ENCODE measurements around the gene C3. TPM values are rescaled to one million over a fixed set of nuclear protein-coding genes. Genes with fewer than 3 reads are reported as not detected.
A peak's percentile ranks its signal among the peaks of the same experiment; 100 is the strongest.

C3 gene
- total RNA-seq, 6 donors from 2014 or later = 461 to 1,221 (median 854) TPM

DNA sequence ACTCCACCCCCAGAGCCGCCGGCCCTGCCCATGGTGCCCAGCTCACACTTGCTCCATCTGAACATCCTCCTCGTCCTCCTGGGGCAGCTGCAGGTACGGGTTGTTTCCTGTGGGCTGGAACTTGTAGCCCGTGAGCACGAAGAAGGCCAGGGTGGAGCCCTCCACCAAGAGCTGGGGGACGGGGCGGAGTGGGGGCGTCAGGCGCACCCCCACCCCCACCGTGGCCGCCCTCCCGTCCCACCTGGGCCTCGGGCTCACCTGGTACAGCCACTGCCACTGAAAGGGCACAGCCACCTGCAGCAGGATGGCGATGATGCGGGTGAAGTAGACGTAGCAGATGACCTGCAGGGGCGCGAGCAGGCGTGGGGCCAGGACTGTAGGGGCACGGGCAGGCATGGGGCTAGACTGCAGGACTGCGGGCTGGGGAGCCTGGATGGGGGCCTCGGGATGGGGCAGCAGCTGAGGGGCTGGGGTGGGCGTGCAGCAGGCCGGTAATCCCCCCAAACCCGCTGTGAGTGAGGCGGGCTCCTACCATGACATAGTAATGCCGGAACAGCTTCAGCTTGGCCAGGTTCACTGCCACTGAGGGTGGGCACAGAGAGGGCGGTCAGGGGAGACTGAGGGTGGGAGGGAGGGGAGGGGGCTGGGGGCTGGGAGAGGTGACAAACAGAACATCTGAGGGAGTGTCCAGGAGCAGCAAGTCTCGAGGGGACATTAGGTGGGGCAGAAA lies 10.7 kb upstream of the C3 start:
- DNase-seq = peak in 1 of 2 donors; percentile 82
- ATAC-seq (ENCODE audit: low FRiP score in 2 of 2) = no peak
- 94 to 95% methylated on average over 16 to 29 of the region's 30 CpGs for WGBS, 2 donors

GRCh38 chr19:6730153-6730804 lies 9.8 kb upstream of the C3 start:
- H3K27me3 ChIP-seq = no peaks in the 10 kb centered on the region
- peaks cover 15 to 32% (median 19%) of the 10 kb centered on the region in 4 donors for H3K4me1 ChIP-seq
- H3K4me3 ChIP-seq = peak overlapping the region in 3 of 4 donors; percentile 26 to 44 (median 42)
- ATAC-seq (ENCODE audit: low FRiP score in 2 of 2) (peak; percentile 87 to 91), DNase-seq (peak; percentile 97 to 98)
- TF ChIP-seq CTCF (IDR thresholded peaks at IDR 0.05) = no peak
- peak in 1 of 4 donors; percentile 39 for TF ChIP-seq EP300 (IDR thresholded peaks at IDR 0.05)
- peak in 2 of 4 donors; percentile 26 to 38 for TF ChIP-seq POLR2A (IDR thresholded peaks at IDR 0.05)
- TF ChIP-seq POLR2AphosphoS5 (IDR thresholded peaks at IDR 0.05) = peak in 1 of 2 donors; percentile 43
- 72 to 78% methylated on average over 23 to 24 of the region's 27 CpGs for WGBS, 2 donors
- no peaks in the 10 kb centered on the region for H3K9me3 ChIP-seq
- peaks cover 7 to 33% (median 25%) of the 10 kb centered on the region in 4 donors for H3K36me3 ChIP-seq
- H3K27ac ChIP-seq = peak overlapping the region; percentile 60 to 83 (median 76)

More for the DNA sequence above, 10.7 kb upstream of the C3 start:
- Histone ChIP-seq H3K4me3 (peak overlapping the region in 1 of 4 donors; percentile 42), H3K36me3 (peaks cover 7 to 33% (median 25%) of the 10 kb centered on the region in 4 donors), H3K27me3 (no peaks in the 10 kb centered on the region), H3K27ac (peak overlapping the region; percentile 60 to 83 (median 76)), H3K4me1 (peaks cover 22 to 41% (median 26%) of the 10 kb centered on the region in 4 donors), H3K9me3 (no peaks in the 10 kb centered on the region)
- TF ChIP-seq EP300 (IDR thresholded peaks at IDR 0.05) = no peak
- no peak for TF ChIP-seq CTCF (IDR thresholded peaks at IDR 0.05)
- TF ChIP-seq POLR2AphosphoS5 (IDR thresholded peaks at IDR 0.05) = no peak
- TF ChIP-seq POLR2A (IDR thresholded peaks at IDR 0.05) = no peak

GRCh38 chr19:6729573-6730152 lies 9.2 kb upstream of the C3 start:
- DNase-seq = peak in 1 of 2 donors; percentile 63
- ATAC-seq (ENCODE audit: low FRiP score in 2 of 2) = no peak
- no peaks in the 10 kb centered on the region for H3K9me3 ChIP-seq
- peak overlapping the region in 3 of 4 donors; percentile 26 to 44 (median 42) for H3K4me3 ChIP-seq
- 88 to 92% methylated on average over 19 to 23 of the region's 23 CpGs for WGBS, 2 donors
- peaks cover 7 to 33% (median 25%) of the 10 kb centered on the region in 4 donors for H3K36me3 ChIP-seq
- peaks cover 13 to 30% (median 18%) of the 10 kb centered on the region in 4 donors for H3K4me1 ChIP-seq
- H3K27ac ChIP-seq = peak overlapping the region; percentile 60 to 83 (median 76)
- no peaks in the 10 kb centered on the region for H3K27me3 ChIP-seq
- no peak for TF ChIP-seq POLR2AphosphoS5 (IDR thresholded peaks at IDR 0.05)
- no peak for TF ChIP-seq POLR2A (IDR thresholded peaks at IDR 0.05)
- TF ChIP-seq CTCF (IDR thresholded peaks at IDR 0.05) = no peak
- TF ChIP-seq EP300 (IDR thresholded peaks at IDR 0.05) = no peak

GRCh38 chr19:6728346-6728745 lies 7.9 kb upstream of the C3 start:
- DNase-seq (peak; percentile 66 to 80), ATAC-seq (ENCODE audit: low FRiP score in 2 of 2) (peak in 1 of 2 donors; percentile 38)
- Histone ChIP-seq H3K36me3 (peaks cover 7 to 25% (median 19%) of the 10 kb centered on the region in 4 donors), H3K9me3 (no peaks in the 10 kb centered on the region), H3K4me1 (peaks cover 14 to 37% (median 25%) of the 10 kb centered on the region in 4 donors), H3K27ac (peak overlapping the region; percentile 61 to 83 (median 72)), H3K27me3 (no peaks in the 10 kb centered on the region), H3K4me3 (no peak overlapping the region)
- TF ChIP-seq EP300 (IDR thresholded peaks at IDR 0.05) (no peak), POLR2A (IDR thresholded peaks at IDR 0.05) (no peak), POLR2AphosphoS5 (IDR thresholded peaks at IDR 0.05) (peak in 1 of 2 donors; percentile 31), CTCF (IDR thresholded peaks at IDR 0.05) (no peak)
- 29 to 36% methylated on average over 8 of the region's 8 CpGs for WGBS, 2 donors

Data from upper lobe of left lung (tissue), 6 donors.